A673 (cell line): ENCODE data around the gene CPPED1. TPM values are rescaled to one million over a fixed set of nuclear protein-coding genes. Genes with fewer than 3 reads are reported as not detected.

Experiments used
- BruUV-seq: library from RNA; stranded (reverse); fragments of 400-500 nt; replicated peaks from 2 replicates; lab custom pipeline; 2021; lab: Mats Ljungman, UMichigan
- CTCF ChIA-PET: fragments of 300-600 bp; sonication (Branson Sonifier 250); formaldehyde crosslinking; loops from one replicate; lab custom pipeline; 2022; ENCODE audit warnings: antibody characterized with exemption; lab: Charles Lee
- POLR2A ChIA-PET: fragments of 300-600 bp; sonication (Branson Sonifier 250); formaldehyde crosslinking; loops from one replicate; lab custom pipeline; 2022; ENCODE audit warnings: antibody characterized with exemption; ENCODE audit not compliant: low non-redundant PET; lab: Charles Lee
- DNase-seq: peaks from one replicate; pipeline ENCODE4 v3.0.0-alpha.2; 2015; ENCODE audit warnings: low spot score
- H3K27ac ChIP-seq: fragments of 200-600 bp; sonication (generic); 2 replicates; pipeline ENCODE4 v1.5.1; 2016; ENCODE audit warnings: mixed run types, low read depth, mild to moderate bottlenecking, mixed read lengths, antibody characterized with exemption, low read length; ENCODE audit not compliant: poor library complexity, severe bottlenecking
- H3K27me3 ChIP-seq: fragments of 200-600 bp; sonication (generic); replicated peaks from 2 replicates; pipeline ENCODE4 v1.6.1; 2017; ENCODE audit warnings: mixed run types, low read depth, mild to moderate bottlenecking, mixed read lengths, antibody characterized with exemption, low read length; ENCODE audit not compliant: insufficient read depth, poor library complexity
- H3K36me3 ChIP-seq: fragments of 200-600 bp; sonication (generic); 2 replicates; pipeline ENCODE4 v1.6.1; 2016; ENCODE audit warnings: mixed run types, mild to moderate bottlenecking, mixed read lengths, antibody characterized with exemption, low read length; ENCODE audit not compliant: insufficient read depth, poor library complexity, severe bottlenecking
- H3K4me1 ChIP-seq: fragments of 200-600 bp; sonication (generic); 2 replicates; pipeline ENCODE4 v1.6.1; 2017; ENCODE audit warnings: mixed run types, mild to moderate bottlenecking, mixed read lengths, antibody characterized with exemption, low read length; ENCODE audit not compliant: insufficient read depth, poor library complexity, severe bottlenecking
- H3K4me3 ChIP-seq: fragments of 200-600 bp; sonication (generic); 2 replicates; pipeline ENCODE4 v1.5.1; 2016; ENCODE audit warnings: low read depth, mixed run types, mild to moderate bottlenecking, mixed read lengths, low read length; ENCODE audit not compliant: poor library complexity, severe bottlenecking
- H3K9me3 ChIP-seq: fragments of 200-600 bp; sonication (generic); 2 replicates; pipeline ENCODE4 v1.6.1; 2016; ENCODE audit warnings: mixed run types, low read depth, mild to moderate bottlenecking, mixed read lengths, antibody characterized with exemption, low read length; ENCODE audit not compliant: poor library complexity, severe bottlenecking
- EZH2 ChIP-seq: fragments of 200-600 bp; sonication (generic); IDR thresholded peaks from 2 replicates; pipeline ENCODE4 v1.6.1; 2017; ENCODE audit warnings: borderline replicate concordance, low read depth, mild to moderate bottlenecking, mixed read lengths, antibody characterized with exemption, low read length; ENCODE audit not compliant: poor library complexity, severe bottlenecking
- intact Hi-C: fragments of 100-400 bp; cut with micrococcal nuclease; formaldehyde crosslinking; loops from one replicate; pipeline ENCODE4 v1.10.0; 2022; ENCODE audit not compliant: unreplicated experiment
- total RNA-seq: library from RNA; stranded (reverse); gene quantifications from 2 replicates; pipeline ENCODE4 v1.2.3, GENCODE V29; 2021
- TF ChIP-seq, protein P1 (sequence below): fragments of 300-800, 200-600 bp; sonication (generic); conservative IDR thresholded peaks from 2 replicates; pipeline ENCODE4 v1.5.1; 2017; ENCODE audit warnings: low read depth, mild to moderate bottlenecking, antibody characterized with exemption, low read length, moderate library complexity, mixed read lengths

Gene CPPED1
- total RNA-seq, 1 experiment from 2014 or later = 0.90 TPM

DNA sequence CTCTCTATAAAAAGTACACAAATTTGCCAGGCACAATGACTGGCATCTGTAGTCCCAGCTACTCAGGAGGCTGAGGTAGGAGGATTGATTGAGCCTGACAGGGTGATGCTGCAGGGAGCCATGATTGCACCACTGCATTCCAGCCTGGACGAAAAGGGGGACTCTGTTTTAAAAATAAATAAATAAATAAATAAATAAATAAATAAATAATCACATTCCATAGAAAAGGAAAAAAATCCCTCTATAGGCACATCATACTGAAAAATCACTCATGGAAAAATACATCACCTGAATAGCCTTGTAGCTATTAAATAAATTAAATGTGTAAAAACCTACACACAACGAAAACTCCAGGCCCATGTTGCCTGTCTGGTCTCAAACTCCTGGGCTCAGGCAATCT, 56.4 kb downstream of the CPPED1 start:
- DNase-seq = no peak
- Histone ChIP-seq H3K4me3 (no peak overlapping the region), H3K27me3 (no peaks in the 10 kb centered on the region), H3K27ac (no peak overlapping the region), H3K4me1 (no peaks in the 10 kb centered on the region), H3K9me3 (peaks cover 3% of the 10 kb centered on the region), H3K36me3 (no peaks in the 10 kb centered on the region)
- no peak for TF ChIP-seq EZH2
- TF ChIP-seq, protein P1, sequence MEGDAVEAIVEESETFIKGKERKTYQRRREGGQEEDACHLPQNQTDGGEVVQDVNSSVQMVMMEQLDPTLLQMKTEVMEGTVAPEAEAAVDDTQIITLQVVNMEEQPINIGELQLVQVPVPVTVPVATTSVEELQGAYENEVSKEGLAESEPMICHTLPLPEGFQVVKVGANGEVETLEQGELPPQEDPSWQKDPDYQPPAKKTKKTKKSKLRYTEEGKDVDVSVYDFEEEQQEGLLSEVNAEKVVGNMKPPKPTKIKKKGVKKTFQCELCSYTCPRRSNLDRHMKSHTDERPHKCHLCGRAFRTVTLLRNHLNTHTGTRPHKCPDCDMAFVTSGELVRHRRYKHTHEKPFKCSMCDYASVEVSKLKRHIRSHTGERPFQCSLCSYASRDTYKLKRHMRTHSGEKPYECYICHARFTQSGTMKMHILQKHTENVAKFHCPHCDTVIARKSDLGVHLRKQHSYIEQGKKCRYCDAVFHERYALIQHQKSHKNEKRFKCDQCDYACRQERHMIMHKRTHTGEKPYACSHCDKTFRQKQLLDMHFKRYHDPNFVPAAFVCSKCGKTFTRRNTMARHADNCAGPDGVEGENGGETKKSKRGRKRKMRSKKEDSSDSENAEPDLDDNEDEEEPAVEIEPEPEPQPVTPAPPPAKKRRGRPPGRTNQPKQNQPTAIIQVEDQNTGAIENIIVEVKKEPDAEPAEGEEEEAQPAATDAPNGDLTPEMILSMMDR = no peak
- BruUV-seq = no TSS peak
- ChIA-PET POLR2A (no interaction called here), CTCF (no interaction called here)
- intact Hi-C loops = no loop called here

DNA sequence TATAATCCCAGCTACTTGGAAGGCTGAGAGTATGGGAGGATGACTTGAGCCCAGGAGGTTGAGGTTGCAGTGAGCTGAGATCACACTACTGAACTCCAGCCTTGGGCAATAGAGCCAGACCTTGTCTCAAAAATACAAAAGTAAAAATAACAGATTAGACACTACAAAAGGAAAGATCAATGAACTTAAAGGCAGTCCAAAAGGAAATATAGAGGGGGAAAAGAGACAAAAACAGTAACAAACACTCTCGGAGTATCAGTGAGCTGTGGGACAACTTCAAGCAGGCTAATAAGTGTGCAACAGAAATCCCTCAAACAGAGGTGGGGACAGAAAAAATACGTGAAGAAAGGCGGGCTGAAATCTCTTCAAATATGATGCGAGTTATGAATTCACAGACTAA, 58.8 kb downstream of the CPPED1 start:
- Histone ChIP-seq H3K36me3 (no peaks in the 10 kb centered on the region), H3K4me3 (no peak overlapping the region), H3K27me3 (no peaks in the 10 kb centered on the region), H3K4me1 (no peaks in the 10 kb centered on the region), H3K9me3 (peaks cover 3% of the 10 kb centered on the region), H3K27ac (no peak overlapping the region)
- ChIA-PET CTCF (no interaction called here), POLR2A (no interaction called here)
- intact Hi-C loops = no loop called here
- no peak for DNase-seq
- no TSS peak for BruUV-seq
- no peak for TF ChIP-seq EZH2
- TF ChIP-seq, protein P1 = no peak

DNA sequence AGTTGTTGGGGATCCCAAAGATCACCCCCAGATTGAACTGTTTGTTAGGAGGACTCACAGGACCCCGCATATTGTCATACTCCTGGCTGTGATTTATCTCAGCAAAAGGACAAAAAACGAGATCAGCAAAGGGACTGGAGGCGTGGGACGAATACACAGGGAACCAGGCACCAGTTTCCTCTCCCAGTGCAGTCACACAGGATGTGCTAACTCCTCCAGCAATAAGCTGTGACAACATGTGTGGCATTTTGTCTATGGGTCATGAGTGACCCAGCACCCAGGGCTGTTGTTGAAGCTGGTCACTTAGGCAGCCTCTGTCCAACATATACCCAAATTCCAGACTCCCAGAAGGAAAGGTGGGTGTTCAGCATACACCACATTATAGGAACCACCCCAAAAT, 60.9 kb downstream of the CPPED1 start:
- Histone ChIP-seq H3K27me3 (no peaks in the 10 kb centered on the region), H3K4me1 (no peaks in the 10 kb centered on the region), H3K27ac (no peak overlapping the region), H3K9me3 (peaks cover 3% of the 10 kb centered on the region), H3K4me3 (no peak overlapping the region), H3K36me3 (no peaks in the 10 kb centered on the region)
- no peak for TF ChIP-seq EZH2
- TF ChIP-seq, protein P1 = no peak
- ChIA-PET POLR2A (no interaction called here), CTCF (no interaction called here)
- intact Hi-C loops = no loop called here
- BruUV-seq = no TSS peak
- DNase-seq = no peak
